Keratinocyte (primary cell): ENCODE measurements around the gene ESM1.

Experiments
- CTCF ChIP-seq, 3 experiments: IDR thresholded peaks in 1 of 3; conservative IDR thresholded peaks in 1 of 3; optimal IDR thresholded peaks in 1 of 3; 2 replicates in 2 of 3; 3 replicates in 1 of 3; pipeline versions ENCODE3 to v1.5.1; 2011; ENCODE audit warnings: low read length in 3 of 3, mild to moderate bottlenecking in 3 of 3, moderate library complexity in 2 of 3, control low read depth in 1 of 3, inconsistent platforms in 1 of 3; ENCODE audit not compliant: insufficient read depth in 2 of 3; ENCODE audit errors: extremely low read depth in 1 of 3
- EZH2 ChIP-seq: IDR thresholded peaks from one replicate; pipeline ENCODE4 v1.6.1; 2012; ENCODE audit warnings: inconsistent platforms, mild to moderate bottlenecking, low read length, moderate library complexity

GRCh38 chr5:54996466-54996865 is 11.1 kb upstream of the ESM1 start:
- no peak for TF ChIP-seq EZH2
- no peak for TF ChIP-seq CTCF (optimal IDR thresholded peaks at IDR 0.05 in 1 of 3, IDR thresholded peaks at IDR 0.05 in 1 of 3, conservative IDR thresholded peaks at IDR 0.05 in 1 of 3; ENCODE audit: extremely low read depth in 1 of 3, insufficient read depth in 2 of 3, low read length in 3 of 3)
